Measurements from ENCODE around the gene MGME1.

The MGME1 gene

DNA sequence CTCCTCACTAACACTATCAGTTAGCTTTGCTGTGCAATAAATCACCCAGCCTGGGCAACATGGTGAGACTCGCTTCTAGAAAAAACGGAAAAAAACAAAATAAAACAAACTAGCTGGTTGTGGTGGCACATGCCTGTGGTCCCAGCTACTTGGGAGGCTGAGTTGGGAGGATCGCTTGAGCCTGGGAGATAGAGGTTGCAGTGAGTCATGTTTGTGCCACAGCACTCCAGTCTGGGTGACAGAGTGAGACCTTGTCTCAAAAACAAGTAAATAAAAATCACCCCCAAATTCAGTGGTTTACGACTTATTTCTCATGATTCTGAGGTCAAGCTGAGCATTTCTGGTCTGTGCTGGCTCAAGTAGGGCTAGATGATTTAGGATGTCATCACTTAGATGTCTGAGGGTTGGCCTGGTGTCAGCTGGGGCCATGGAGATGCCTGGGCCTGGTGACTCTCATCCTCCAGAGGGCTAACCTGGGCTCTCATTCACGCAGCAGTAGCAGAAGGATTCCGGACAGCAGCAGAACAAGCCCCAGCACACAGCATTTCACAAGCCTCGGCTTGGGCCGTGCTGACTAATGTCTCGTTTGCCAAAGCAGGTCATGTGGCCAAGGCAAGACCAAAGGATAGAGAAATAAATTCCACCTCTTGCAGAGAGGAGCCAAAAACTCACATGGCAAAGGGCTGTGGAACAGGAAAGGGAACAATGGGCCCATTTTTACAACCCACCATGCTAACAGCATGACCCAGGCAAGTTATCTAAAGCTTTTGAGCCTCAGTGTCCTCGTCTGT is 32.5 kb downstream of the MGME1 start:
- DNase-seq (ENCODE audit: low read depth), result peak; percentile 90
- TF ChIP-seq, protein P1, sequence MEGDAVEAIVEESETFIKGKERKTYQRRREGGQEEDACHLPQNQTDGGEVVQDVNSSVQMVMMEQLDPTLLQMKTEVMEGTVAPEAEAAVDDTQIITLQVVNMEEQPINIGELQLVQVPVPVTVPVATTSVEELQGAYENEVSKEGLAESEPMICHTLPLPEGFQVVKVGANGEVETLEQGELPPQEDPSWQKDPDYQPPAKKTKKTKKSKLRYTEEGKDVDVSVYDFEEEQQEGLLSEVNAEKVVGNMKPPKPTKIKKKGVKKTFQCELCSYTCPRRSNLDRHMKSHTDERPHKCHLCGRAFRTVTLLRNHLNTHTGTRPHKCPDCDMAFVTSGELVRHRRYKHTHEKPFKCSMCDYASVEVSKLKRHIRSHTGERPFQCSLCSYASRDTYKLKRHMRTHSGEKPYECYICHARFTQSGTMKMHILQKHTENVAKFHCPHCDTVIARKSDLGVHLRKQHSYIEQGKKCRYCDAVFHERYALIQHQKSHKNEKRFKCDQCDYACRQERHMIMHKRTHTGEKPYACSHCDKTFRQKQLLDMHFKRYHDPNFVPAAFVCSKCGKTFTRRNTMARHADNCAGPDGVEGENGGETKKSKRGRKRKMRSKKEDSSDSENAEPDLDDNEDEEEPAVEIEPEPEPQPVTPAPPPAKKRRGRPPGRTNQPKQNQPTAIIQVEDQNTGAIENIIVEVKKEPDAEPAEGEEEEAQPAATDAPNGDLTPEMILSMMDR (IDR thresholded peaks at IDR 0.05; ENCODE audit: low read length, missing control alignments), result no peak
- no peak overlapping the region for H3K4me3 ChIP-seq (replicated peaks; ENCODE audit: low read depth, low read length)

DNA sequence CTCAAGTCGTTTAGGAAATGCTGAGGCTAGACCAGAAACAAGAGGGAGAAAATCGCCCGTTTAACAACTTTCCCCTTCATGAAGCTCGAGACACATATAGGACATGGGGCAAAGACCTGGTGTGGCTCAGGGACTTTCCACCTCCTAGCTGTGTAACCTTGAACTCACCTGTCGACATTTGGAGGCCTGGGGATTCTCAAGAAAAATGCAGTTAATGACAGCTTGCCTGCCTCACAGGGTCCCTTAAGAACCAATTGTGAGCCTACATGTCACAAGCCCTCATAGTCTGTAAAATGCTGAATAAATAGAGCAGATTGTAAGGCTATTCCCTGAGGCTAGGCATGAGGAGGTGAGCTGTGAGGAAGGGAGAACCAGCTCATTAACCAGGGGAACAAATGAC is 35.1 kb downstream of the MGME1 start:
- TF ChIP-seq, protein P1 (IDR thresholded peaks at IDR 0.05; ENCODE audit: low read length, missing control alignments), result no peak
- H3K4me3 ChIP-seq (replicated peaks; ENCODE audit: low read depth, low read length), result no peak overlapping the region
- no peak for DNase-seq (ENCODE audit: low read depth)

DNA sequence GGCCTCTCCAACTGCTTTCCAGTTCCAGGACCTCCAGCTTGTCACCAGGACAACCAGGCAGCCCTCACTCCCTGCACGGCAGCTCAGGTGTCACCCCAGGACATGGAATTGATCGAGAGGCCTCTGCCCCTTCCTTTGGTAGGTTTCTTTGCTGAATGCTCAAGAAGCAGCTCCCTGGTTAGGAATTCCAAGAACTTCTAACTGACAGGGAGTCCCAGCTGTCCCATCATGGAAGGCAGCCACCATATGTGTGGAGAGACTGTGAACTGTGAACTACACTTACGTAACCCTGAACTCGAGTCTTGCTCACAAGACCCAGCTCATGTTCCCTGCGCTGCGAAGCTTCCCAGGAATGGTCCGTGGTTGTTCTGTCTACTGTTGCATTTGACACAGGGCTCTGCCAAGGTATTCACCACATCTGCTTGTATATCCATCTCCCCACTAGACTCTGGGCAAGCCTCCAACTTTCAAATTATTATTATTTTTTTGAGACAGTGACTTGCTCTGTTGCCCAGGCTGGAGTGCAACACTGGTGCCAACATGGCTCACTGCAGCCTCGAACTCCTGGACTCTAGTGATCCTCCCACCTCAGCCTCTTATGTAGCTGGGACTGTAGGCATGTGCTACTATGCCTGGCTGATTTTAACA is 35.7 kb downstream of the MGME1 start:
- TF ChIP-seq, protein P1 (IDR thresholded peaks at IDR 0.05; ENCODE audit: low read length, missing control alignments), result no peak
- DNase-seq (ENCODE audit: low read depth), result peak; percentile 22
- no peak overlapping the region for H3K4me3 ChIP-seq (replicated peaks; ENCODE audit: low read depth, low read length)

DNA sequence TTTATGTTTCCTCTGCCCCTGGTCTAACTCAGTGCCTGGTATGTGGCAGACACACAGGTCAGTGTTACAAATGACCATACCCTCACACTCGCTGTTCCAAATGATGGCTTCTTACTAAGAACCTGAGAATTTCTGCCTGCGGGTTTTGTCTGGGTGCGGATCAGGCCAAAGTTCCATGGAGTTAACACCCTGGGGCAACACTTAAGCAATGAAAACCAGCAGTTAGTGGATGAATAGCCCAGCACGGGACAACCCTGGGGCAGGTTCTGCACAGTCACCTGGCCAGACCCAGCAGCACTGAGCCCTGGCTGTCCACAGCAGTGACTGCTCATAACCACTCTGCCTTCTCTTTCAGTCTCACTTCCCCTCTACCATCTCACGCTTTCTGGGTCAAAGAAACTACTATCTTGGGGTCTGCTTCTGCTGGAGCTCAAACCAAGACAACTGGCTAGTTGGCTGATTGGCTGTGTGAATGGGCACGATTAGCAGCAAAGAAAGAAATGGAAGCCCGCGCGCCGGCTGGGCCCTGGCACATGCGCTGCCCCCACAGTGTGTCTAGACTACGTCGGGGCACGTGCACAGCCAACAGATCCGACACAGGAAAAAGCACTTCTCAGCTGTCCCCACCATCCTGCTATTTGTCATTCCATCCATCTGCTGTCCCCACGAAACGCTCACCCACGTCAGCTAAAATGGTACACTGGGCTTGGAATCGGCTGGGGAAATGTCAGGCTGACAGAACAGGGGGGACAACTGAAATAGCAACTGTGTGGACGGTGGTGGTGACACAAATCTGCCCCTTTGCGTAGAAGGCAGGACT is 36.6 kb downstream of the MGME1 start:
- no peak overlapping the region for H3K4me3 ChIP-seq (replicated peaks; ENCODE audit: low read depth, low read length)
- no peak for DNase-seq (ENCODE audit: low read depth)
- TF ChIP-seq, protein P1 (IDR thresholded peaks at IDR 0.05; ENCODE audit: low read length, missing control alignments), result no peak

DNA sequence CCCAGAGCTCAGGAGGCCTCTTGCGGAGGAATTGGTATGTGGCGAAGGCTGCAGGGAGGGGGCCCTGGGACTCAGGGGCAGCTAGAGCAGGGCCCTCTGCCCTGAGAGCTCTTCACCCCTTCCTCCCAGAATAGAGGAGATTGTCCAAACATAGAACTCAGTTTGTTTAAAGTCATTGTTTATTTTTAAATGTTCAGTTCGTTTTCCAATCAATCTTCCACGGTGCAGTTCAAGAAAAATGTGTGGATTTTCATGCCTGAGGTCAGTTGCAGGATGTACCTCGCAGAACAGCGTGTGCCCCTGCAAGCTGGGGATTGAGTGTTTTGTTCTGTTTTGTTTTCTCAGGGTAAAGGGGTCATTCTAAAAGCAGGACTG is 37.2 kb downstream of the MGME1 start:
- no peak for DNase-seq (ENCODE audit: low read depth)
- TF ChIP-seq, protein P1 (IDR thresholded peaks at IDR 0.05; ENCODE audit: low read length, missing control alignments), result no peak
- no peak overlapping the region for H3K4me3 ChIP-seq (replicated peaks; ENCODE audit: low read depth, low read length)

DNA sequence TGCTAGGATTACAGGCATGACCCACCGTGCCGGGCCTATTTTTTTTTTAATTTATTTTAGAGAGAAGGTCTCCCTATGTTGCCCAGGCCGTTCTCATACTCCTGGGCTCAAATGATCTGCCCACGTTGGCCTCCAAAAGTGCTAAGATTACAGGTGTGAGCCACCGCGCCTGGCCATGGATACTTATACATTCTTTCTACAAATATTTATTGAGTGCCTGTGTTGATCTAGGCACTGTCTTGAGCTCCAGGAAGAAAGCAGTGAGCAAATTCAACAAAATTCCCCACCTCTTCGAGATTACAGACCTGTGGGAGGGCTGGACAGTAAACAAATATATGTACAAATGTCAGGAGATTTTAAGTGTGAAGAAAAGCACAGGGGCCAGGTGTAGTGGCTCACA is 37.9 kb downstream of the MGME1 start:
- no peak for DNase-seq (ENCODE audit: low read depth)
- TF ChIP-seq, protein P1 (IDR thresholded peaks at IDR 0.05; ENCODE audit: low read length, missing control alignments), result no peak
- no peak overlapping the region for H3K4me3 ChIP-seq (replicated peaks; ENCODE audit: low read depth, low read length)

Measured in fibroblast of pulmonary artery (primary cell).